Fibroblast of skin of left quadriceps (primary cell): ENCODE measurements around the gene ALDH3B2.
"Not testable (repeated sequence)": the region's sequence is repeated elsewhere in the genome, so short reads cannot be mapped to it uniquely, and the experiment has no call there.

ENCODE experiments used
- DNase-seq, 2 experiments: peaks; one replicate each; pipeline ENCODE4 v3.0.0-alpha.2; 2013; ENCODE audit warnings: low read depth in 2 of 2

ALDH3B2 gene

DNA sequence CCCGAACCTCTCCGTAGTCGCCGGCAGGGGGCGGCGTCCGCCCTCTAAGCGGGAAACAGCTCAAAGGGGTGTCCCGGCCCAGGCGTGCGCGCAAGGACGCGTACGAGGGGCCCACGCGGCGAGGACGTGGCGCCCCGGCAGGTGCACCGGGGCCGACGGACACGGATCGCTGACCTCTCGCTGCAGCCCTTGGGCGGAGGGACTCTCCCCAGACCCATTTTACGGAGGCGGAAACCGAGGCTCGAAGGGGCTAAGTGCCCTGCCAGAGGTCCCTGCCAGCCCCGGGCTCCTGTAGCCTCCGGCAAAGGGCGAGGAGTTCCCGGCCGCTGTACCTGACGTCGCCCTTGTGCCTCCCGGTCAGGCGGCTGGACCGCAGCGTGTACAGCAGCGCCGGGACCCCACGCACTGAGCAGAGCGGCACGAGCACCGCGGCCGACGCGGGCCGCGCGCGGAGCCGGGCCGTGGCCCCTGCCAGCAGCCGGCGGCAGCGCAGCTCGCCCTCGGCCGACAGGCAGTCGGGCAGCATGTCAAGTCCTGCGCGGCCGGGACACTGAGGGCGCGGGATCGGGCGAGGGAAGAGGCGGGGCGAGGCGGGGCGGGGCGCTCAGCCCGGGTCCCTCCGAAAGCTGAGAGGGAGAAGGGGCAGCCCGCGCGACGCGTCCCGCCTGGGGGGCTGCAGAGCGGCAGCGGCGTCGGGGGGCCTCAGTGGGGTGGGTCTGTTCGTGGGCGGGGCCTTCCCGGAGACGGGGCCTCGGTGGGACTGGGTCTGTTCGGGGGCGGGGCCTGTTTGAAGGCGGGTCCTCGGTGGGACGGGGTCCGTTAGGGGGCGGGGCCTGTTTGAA lies 44.8 kb downstream of the ALDH3B2 start, which contains the start of gene NUDT8:
Gene NUDT8, minus strand, starts transcription at position 552 of the 842 bp plus-strand sequence. Its CDS starts 26 bp downstream, at position 526.
- DNase-seq: peak; percentile 32 to 37

DNA sequence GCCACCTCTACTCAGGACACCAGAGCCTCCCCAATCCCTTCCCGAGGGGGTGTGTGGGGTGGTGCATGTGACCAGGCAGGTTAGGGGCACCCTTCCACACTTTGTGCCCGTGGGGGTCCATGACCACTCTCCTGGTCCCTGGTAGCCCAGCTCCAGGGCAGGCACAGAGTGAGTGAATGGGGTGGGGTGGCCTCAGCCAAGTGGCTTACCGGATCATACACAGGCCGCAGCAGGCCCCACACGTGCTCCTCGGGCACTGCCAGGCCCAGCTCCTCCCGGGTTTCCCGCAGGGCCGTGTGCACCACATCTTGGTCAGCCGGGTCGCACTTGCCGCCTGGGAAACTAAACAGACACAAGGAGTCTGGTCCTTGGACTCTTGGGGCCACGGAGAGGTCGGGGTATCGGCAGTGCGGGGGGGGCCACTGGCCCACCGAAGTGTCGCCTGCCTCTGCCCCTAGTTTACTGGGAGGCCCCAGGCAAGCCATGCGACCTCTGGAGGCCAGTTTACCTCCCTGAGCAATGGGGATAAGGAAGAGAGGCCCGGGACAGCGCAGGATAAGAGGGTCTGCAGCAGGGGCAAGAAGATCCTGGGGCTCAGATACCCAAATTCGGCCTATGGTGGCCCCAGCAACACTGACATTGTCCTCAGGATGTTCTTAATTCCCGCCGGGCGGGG lies 45.6 kb downstream of the ALDH3B2 start:
- DNase-seq: no peak

DNA sequence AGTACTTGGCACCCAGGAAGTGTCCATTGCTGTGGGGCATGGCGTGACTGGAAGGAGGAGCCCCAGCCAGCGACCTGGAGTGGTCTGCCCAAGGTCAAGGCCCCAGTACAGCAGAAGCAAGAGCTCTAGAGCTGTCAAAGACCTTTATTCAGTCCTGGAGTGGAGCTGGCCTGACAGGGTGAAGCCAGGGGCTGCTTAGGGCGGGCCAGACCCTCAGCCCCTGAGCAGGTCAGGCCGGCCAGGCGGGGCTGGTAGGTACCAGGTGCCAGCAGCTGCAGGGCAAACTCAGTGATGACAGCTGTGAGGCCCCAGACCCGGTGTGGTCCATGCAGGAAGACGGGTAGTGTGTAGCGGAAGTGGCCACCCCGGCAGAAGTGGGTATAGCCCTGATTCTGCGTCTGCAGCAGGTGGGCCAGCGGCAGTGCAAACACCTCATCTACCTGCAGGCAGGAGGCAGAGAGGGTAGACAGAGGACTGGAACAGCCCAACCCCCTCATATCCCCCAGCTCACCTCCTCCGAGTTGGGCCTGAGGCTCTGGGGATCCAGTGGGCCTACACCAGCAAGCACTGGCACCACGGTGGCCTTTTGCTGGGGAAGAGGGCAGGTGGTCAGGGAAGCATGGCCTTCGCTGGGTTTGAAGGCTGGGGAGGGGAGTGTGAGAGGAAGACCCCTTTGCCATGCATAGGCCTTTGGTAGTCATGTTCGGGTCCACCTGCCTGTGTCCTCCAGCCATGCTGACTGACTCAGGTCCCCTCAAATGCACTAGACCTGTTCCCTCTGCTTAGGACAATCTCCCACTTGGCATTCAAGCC lies 46.4 kb downstream of the ALDH3B2 start:
- DNase-seq: no peak

DNA sequence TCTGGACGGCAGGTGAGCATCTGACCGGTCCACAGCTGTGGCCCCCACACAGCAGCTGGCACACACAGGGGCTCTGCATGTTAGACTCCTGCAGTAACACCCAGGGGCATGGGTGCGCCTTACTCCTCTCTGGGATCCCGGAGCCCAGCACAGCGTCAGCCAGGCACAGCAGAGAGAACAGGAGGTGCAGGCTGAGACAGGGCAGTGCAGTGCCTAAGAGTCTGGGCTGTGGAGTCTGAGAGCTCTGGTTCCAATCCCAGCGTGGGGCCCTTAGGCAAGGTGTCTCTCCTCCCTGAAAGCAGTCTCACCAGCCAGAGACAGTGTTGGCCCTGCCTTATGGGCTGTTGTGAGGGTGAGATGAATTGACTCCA lies 47.0 kb downstream of the ALDH3B2 start:
- no peak for DNase-seq

DNA sequence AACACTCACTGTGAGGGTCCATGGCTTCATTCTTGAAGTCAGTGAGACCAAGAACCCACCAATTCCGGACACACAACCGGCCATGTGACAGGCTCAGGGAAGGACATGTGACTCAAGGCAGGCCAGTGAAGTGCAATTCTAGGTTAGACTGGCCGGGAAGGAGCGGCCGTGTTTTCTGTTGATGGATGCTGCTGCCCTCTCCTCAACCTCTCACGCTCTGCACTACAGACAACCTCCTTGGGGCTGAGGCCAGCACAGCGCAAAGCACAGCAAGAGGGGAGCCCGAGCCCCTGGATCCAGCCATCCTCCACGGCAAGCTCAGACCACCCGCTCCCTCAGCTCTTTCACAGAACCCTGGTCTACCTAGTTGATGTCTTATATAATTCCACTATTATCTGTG lies 47.5 kb downstream of the ALDH3B2 start:
- no peak for DNase-seq

DNA sequence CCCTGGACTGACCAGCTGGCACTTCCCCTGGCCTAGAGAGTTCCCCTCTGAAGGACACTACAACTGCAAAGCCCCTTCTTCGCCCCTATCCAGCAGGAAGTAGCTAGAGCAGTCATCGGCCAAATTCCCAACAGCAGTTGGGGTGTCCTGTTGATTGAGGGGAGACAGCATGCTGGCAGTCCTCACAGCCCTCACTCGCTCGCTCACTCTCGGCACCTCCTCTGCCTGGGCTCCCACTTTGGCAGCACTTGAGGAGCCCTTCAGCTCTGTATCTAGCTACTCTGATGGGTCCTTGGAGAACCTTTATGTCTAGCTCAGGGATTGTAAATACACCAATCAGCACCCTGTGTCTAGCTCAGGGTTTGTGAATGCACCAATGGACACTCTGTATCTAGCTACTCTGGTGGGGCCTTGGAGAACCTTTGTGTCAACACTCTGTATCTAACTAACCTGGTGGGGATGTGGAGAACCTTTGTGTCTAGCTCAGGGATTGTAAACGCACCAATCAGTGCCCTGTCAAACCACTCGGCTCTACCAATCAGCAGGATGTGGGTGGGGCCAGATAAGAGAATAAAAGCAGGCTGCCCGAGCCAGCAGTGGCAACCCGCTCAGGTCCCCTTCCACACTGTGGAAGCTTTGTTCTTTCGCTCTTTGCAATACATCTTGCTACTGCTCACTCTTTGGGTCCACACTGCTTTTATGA lies 48.1 kb downstream of the ALDH3B2 start:
- DNase-seq: not testable (repeated sequence)

DNA sequence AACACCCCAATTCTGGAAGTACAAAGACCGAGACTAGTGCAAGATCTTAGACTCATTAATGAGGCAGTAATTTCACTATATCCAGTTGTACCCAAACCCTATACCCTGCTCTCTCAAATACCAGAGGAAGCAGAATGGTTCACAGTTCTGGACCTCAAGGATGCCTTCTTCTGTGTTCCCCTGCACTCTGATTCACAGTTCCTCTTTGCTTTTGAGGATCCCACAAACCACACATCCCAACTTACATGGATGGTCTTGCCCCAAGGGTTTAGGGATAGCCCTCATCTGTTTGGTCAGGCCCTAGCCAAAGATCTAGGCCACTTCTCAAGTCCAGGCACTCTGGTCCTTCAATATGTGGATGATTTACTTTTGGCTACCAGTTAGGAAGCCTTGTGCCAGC lies 50.6 kb downstream of the ALDH3B2 start:
- not testable (repeated sequence) for DNase-seq

DNA sequence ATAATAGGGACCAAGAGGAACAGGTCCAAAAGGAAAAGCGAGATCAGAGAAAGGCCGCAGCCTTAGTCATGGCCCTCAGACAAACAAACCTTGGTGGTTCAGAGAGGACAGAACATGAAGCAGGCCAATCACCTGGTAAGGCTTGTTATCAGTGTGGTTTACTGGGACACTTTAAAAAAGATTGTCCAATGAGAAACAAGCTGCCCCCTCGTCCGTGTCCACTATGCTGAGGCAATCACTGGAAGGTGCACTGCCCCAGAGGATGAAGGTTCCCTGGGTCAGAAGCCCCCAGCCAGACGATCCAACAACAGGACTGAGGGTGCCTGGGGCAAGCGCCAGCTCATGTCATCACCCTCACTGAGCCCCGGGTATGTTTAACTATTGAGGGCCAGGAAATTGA lies 51.5 kb downstream of the ALDH3B2 start:
- DNase-seq: not testable (repeated sequence)

DNA sequence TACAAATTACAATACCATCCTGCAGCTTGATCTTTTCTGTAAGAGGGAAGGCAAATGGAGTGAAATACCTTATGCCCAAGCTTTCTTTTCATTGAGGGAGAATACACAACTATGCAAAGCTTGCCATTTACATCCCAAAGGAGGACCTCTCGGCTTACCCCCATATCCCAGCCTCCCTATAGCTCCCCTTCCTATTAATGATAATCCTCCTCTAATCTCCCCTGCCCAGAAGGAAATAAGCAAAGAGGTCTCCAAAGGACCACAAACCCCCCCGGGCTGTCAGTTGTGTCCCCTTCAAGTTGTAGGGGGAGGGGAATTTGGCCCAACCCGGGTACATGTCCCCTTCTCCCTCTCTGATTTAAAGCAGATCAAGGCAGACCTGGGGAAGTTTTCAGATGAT lies 52.5 kb downstream of the ALDH3B2 start:
- DNase-seq: not testable (repeated sequence)

DNA sequence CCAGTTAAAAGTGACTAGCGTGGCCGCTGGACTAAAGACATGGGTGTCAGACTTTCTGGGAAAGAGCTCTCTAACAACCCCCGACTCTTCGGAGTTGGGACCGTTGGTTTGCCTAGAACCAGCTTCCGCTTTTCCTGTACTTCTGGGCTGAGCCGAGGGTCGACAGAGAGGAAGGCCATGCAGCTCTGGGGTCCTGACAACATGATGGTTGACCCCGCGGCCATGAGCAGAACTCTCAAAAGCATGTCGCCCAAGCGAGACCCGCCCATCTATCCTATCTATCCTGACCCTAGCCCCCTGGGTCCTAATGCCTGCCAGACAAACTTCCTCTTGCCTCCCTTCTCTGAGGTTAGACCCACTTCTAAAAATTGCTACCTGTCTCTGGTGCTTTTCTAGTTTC lies 53.8 kb downstream of the ALDH3B2 start:
- not testable (repeated sequence) for DNase-seq

DNA sequence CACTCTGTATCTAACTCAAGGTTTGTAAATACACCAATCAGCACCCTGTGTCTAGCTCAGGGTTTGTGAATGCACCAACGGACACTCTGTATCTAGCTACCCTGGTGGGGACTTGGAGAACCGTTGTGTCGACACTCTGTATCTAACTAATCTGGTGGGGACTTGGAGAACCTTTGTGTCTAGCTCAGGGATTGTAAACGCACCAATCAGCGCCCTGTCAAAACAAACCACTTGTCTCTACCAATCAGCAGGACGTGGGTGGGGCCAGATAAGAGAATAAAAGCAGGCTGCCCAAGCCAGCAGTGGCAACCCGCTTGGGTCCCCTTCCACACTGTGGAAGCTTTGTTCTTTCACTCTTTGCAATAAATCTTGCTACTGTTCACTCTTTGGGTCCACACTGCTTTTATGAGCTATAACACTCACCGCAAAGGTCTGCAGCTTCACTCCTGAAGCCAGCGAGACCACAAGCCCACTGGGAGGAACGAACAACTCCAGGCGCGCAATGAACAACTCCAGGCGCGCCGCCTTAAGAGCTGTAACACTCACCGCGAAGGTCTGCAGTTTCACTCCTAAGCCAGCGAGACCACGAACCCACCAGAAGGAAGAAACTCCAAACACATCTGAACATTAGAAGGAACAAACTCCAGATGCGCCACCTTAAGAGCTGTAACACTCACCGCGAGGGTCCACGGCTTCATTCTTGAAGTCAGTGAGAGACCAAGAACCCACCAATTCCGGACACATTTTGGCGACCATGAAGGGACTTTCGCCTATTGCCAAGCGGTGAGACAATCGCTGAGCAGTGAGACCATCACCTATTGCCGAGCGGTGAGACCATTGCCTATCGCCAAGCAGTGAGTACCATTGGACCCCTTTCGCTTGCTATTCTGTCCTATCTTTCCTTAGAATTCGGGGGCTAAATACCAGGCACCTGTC lies 54.5 kb downstream of the ALDH3B2 start:
- DNase-seq: not testable (repeated sequence)

DNA sequence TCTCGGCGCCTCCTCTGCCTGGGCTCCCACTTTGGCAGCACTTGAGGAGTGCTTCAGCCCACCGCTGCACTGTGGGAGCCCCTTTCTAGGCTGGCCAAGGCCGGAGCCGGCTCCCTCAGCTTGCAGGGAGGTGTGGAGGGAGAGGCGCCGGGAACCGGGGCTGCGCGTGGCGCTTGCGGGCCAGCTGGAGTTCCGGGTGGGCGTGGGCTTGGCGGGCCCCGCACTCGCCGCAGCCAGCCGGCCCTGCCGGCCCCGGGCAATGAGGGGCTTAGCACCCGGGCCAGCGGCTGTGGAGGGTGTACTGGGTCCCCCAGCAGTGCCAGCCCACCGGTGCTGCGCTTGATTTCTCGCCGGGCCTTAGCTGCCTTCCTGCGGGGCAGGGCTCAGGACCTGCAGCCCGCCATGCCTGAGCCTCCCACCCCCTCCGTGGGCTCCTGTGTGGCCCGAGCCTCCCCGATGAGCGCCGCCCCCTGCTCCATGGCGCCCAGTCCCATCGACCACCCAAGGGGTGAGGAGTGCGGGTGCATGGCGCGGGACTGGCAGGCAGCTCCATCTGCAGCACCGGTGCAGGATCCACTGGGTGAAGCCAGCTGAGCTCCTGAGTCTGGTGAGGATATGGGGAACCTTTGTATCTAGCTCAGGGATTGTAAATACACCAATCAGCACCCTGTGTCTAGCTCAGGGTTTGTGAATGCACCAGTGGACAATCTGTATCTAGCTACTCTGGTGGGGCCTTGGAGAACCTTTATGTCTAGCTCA lies 55.3 kb downstream of the ALDH3B2 start:
- not testable (repeated sequence) for DNase-seq

DNA sequence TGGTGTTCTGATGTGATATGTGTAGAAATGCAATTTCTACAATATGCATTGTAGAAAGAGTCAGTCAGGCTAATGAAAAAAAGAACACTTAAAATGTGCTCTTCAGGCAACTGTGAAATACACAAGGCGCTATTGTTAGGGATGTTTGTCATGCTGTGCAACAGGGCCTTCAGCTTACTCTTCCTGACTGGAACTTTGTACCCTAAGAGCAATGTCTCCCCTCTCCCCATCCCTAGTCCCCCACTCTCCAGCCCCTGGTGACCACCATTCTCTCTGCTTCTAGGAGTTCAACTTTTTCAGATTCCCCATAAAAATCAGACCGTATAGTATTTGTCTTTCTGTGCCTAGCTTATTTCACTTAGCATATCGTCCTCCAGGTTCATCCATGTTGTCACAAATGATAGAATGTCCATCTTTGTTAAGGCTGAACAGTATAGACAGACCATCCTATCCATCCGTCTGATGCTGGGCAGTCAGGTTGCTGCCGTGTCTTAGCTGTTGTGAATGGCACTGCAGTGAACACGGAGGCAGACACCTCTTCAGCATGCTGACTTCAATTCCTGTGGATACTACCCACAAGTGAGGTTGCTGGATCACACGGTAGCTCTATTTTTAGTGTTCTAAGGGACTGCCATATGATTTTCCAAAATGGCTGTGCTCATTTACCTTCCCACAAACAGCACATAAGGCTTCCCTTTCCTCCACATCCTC lies 57.0 kb downstream of the ALDH3B2 start:
- DNase-seq: no peak

DNA sequence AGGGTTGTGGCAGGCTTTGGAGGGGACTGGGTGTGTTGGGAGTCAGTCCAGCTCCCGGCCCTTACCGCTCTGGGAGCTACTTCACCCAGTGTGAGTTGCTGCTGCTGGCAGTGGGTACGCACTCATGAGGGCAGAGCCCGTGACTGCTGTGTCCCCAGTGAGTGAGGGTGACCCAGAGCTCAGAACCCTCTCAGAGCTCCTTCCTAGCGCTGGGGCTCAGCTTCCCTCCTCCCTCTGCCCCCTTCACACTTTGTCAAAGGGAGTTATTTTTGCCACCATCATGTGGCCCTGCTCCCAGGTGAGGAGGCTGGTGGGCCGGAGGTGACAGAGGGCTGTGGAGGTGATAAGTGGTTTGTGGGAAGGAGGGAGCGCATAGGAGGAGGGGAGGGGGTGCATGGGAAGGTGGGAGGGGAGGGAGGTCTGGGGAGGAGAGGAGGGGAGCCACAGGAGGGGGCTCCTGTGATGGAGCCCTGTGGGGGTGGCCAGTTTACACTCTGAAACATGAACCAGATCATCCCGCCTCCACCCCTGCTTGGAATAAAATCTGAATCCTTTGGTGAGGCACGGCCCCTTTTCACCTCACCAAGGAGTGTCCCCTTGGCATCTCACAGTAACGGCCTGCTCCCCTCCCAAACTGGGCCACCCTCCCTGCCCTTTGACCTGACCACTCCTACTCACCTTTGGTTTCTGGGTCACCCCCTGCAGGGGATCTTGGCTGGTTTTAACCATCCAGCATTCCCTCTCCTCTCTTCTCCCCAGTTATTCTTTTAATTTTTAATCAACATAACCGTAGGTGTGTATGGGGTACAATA lies 57.8 kb downstream of the ALDH3B2 start:
- DNase-seq: no peak

DNA sequence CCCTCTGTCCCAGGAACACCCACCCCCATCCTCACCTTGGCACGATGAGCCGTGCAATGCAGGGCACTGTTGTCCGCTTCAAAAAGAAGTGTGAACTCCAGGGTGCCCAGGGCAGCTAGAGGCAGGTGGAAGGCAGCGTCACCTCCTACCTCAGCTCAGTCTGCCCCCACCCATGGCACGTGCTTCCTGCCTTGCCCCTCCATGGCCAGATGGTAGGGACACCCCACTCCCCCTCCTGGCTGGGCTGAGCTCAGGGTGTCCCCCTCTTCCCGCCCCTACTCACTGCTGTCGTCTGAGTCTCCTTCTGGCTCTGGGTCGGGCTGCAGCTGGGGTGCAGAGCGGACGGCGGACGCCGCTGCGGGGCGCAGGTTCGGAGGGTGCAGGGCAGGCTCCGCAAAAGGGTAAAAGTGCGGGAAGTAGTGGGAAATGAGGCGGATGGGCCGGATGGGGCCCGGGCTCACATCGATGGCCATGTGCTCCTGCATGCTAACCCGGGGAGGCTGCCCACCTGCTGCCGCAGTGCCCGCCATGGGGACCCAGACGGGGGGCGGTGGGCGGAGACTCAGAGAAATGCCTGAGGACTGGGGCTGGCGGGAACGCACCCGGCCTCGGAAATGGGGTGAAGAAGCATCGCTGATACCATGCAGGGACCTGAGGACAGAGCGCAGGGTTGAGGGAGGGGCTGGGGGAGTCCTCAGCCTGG lies 58.5 kb downstream of the ALDH3B2 start:
- DNase-seq: no peak

DNA sequence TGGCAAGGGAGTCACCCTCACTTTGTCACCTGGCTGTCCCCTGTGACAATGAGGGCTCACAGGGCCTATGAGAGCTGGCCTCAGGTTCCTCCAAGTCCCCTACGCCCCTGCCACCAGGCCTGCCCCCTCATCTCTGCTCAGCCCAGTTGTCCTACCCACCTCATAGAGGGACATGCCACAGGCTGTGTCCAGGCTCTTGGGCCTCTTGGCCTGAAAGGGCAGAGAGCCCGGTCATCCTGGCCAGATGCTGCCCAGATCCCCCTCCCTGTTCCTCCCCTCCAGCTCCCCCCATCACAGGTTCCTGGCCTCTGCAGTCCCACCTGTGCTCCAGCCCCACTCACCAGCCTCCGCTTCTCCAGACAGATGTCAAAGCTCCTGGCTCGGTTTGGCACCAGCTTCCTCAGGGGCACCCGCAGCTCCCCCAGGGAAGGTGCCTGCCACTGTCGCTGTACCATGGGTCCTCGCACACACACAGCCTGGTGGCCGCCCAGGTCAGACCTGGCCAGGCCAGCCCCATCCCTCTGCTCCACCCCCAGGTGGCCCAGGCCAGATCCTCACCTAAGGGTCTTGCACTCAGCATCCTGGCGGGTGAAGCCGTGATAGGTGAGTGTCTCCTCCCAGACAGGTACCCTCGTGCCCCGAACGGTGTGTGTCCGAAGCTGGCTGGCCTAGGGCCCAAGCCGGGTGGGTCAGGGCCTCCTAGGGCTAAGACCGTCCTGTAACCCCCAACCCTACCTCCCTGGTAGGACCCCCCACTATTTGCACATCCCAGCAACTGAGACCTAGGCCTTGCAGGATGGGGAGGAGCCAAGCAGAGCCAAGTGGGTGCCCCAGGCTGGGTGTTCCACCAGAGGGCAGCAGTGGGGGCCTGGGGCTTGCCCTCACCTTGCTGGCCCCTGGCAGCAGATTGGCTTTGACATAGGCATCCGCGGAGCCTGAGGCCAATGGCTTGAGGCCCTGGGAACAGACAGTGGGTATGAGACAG lies 59.4 kb downstream of the ALDH3B2 start:
- no peak for DNase-seq
